T-helper 2 cell (primary cell): Measurements from ENCODE around the gene FAM20A.

Experiments used
- DNase-seq, 5 experiments: peaks; one replicate each; pipeline versions ENCODE4 v3.0.0 to v3.0.0-alpha.2; 2012 to 2022
- total RNA-seq, 2 donors: gene quantifications; one replicate each; lab custom pipeline; 2026; lab: John Stamatoyannopoulos, UW

Gene FAM20A
- total RNA-seq = 0 reads per million in 2 donors

DNA sequence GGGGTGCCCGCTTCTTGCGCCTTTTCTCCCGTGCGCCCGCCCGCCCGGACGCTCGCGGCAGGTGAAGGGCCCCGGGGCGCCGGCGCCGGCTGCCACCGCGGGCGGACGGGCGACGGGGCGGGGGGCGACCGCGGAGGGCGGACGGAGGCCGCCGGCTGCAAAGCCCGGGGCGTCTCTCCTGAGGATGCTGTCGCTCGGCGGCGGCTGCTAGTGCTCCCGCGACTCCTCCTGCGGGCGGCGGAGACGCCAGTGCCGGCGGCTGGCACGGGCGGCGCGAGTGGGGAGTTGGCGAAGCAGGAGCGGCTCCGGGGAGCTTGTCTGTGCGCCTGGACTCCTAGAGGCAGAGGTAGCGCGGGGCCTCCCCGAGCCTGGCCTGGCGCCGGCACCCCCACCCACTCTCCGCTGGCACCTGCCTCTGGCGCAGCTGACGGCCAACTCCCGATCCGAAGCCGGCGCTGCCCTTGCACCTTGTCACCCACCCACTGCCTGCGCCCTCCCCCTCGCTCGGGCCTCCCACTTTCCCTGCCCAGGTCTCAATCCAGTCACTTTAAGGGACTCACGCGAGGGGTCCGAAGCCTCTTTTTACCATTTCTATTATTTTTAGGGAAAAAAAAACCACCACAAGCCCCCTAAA is at the start of gene FAM20A:
FAM20A (minus strand) TSS at position 437 of the 634 bp plus-strand sequence. CDS start 701 bp downstream, outside the sequence.
- peak in 1 of 5 experiments; percentile 5 for DNase-seq

DNA sequence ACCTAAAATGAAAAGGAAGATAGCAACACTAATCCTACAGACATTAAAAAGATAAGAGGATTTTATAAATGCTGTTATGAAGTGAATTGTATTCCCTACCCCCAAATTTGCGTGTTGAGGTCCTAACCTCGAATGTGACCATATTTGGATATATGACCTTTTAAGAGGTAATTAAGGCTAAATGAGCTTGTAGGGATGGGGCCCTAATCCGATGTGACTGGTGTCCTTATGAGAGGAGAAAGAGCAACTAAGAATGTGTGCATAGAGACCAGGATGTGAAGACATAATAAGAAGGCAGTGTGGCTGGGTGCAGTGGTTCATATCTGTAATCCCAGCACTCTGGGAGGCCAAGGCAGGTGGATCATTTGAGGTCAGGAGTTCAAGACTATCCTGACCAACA is 48.2 kb upstream of the FAM20A start:
- DNase-seq = no peak

DNA sequence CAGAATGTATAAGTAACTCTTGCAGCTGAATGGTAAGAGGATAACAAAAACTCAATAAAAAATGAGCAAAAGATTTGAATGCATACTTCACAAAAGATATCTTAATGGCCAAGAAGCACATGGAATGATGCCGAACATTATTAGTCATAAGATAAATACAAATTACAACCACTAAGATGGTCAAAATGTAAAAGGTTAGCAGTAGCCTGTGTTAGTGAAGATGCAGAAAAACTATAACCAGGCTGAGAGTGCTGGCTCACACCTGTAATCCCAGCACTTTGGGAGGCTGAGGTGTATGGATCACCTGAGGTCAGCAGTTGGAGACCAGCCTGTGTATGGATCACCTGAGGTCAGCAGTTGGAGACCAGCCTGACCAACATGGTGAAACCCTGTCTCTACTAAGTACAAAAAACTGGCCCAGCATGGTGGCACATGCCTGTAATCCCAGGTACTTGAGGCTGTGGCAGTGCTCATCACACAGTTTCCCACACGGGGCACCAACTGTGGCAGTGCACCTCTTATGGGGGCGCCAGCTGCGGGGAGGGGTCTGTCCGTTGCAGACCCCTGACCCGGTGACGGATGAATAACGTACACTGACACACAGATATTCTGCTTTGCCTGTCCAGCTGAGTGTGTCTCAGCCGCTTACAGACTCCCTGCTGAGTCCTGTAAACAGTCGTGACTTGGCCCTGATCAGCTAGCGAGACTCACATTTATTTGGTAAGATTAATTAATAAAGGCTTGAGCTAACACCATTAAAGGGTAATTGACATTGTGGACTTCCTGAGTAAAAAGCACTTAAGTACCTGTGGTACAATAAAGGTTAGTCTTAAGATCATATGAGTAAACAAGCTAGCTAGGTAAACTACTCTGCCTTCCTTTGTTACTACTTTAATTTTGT is 45.7 kb upstream of the FAM20A start:
- no peak for DNase-seq

DNA sequence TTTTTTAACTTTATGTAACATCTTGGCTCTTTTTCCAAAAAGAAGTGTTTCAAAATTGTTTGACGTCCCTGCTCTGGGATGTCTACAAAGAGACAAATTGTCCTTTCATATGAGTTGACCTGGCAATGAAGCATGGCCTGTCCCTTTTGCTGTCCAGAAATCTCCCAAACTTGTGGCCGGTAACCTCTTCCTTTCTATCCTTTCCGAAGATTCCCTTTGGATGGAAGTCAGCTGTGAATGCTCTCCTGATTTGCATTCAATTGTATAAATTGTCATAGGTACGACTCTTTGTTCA is 40.9 kb upstream of the FAM20A start:
- no peak for DNase-seq

DNA sequence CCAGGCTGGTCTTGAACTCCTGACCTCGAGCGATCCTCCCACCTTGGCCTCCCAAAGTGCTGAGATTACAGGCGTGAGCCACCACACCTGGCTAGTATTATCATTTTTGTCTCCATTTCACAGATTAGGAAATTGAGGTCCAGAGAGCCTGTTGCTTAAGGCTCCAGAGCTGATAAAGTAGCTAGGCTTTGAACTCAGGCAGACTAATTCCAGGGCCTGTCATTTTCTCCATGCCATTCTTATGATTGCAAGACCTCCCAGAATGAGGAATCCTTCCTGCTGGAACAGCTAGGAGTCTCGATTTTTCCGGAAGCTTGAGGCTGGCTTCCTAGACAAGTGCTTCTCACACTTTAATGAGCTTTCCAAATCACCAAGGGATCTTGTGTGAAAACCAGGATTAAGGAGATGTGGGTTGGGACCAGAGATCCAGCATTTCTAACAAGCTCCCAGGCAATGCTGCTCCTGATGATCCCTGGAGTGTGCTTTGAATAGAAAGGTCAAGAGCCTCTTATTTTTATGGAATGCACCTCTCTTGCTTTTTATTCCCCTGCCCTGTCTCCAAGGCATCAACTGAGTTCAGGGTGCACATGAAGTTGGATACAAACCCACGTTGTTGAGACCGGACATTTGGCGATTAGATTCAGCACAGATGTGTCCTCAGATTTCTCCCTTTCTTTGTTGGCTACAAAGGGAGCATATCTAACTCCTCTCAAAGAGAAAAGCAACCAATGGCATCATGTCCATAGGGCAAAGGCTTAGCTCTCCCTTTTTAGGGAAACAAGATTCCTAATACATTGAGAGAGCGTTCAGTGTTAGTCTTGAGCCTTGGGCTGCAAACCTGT is 40.3 kb upstream of the FAM20A start:
- DNase-seq = no peak

DNA sequence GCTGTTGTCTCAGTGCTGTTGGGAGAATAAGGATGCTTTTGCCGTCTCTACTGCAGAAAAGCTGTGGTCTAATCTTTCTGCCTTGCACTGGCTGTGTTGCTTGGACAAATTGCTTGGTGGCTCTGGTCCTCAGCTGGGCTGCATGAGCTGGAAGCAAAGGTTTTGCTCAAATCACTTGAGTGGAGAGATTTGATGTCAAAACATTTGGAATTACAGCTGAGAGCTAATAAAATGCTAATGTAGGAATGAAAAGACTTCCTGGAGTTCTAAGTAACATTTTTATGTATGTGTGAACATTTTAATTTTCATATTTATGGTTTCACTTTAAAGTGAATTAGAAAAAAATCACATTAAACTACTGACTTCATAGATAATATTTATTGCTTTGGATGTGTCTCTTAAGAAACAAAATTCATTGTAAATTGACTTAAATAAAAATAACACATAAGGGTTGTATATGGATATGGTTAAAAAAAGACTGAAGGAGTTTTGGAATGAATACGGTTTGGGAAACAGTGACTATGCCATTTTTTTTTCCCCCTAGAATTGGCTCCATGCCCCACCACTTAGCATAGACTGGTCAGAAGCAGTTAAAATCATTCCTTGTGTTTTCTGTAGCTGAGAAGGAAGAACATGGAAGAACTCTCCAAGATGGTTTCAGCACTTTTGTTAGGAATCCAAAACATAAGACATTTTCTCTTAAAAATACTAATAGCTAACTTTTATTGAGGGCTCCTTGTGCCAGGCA is 39.2 kb upstream of the FAM20A start:
- no peak for DNase-seq

DNA sequence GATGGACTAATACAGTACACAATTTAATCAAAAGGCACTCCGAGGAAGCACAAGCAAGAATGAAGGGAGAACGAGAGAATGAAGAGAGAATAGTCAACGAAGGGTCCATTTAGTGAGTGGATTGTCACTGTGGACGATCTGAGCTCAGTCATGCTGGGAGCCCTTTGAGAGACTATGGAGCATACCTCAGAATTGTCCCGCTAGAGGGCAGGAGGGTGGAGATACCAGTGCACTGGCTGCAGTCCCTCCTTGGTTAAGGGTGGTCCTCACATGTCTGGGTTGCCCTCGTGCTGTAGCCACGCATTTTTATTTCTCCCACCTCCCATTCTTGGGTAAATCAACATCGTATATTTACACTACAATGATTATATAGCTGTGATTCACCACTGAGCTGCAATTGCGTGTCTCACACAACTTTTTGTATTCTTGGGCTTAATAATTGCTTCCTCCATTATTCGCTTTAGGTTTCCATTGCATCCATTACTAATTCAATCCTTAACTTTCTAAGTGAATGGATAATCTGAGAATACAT is 33.2 kb upstream of the FAM20A start:
- no peak for DNase-seq

DNA sequence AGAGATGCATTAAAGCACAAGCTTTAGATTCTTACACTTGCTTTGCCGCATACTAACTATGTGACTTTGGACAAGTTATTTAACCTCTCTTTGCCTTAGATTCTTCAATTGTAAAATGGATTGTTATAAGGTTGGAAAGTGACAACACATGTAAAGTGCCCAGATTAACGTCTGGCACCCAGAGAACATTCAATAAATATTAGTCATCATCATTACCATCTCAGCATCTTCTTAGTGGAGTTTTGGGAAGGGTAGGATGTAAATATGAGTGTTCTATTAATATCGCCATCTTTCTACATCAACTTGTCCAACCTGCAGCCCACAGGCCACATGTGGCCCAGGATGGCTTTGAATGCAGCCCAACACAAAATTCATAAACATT is 27.4 kb upstream of the FAM20A start:
- no peak for DNase-seq

DNA sequence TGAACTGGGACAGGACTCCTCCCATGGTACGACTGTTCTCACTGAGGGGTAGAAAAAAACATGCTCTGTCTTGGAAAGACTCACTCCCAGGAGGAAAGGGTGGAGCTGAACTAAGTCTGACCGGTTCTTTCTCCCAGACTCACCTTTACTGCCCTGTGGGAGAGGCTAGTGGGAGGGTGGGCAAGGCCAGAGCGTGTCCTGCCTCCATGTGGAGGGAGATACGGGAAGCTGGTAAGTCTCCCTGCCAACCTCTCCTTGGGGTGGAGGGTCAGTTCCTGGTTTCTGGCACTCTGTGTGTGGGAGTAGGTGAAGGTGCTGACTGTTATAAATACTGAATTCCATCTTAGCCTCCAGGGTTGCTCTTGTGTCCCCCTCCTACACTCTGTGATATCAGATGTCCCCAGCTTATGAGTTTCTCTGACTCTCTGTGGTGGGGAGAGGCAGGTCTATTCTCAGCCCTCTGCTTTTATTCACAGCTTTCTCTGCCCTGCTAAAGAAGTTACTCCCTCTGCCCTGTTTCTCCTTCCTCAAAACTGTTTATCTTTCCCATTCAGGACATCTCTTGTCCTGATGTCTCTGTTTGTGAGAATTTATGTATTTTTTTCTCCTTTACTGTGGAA is 26.9 kb upstream of the FAM20A start:
- DNase-seq = no peak

DNA sequence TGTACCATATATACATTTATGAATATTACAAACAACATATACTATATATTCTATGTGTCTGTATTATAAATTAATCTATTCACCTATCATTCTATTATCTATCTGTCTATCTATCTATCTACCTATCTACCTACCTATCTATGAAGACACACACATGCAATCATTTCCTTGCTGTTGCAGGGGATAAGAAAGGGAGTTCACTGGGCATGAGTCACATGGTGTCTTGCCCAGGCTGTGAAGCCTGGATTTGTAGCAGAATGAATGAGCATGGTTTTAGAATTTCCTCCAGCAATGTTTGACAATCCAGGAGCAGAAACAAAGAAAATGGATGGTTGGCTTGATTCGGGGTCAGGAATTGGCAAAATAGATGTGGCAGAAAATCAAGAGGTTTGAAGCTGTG is 23.2 kb upstream of the FAM20A start:
- DNase-seq = no peak

DNA sequence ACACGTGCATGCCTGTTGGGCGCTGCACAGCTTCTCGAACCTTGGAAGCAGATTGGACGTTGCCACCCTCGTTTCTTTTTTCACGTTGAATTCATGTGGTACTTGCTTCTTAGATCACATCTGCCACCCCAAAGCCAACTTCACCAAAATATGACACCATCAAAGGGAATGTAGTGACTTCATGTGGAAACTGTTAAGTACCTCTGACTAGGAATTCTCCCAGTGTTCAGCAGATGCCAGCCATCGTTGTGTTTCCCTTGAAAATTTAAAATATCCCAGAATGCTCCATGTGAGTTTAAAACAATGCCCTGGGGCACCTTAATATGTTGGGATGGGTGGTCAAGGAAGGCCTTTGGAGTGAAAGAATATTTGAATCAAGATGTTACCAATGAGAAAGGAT is 22.6 kb upstream of the FAM20A start:
- DNase-seq = no peak

DNA sequence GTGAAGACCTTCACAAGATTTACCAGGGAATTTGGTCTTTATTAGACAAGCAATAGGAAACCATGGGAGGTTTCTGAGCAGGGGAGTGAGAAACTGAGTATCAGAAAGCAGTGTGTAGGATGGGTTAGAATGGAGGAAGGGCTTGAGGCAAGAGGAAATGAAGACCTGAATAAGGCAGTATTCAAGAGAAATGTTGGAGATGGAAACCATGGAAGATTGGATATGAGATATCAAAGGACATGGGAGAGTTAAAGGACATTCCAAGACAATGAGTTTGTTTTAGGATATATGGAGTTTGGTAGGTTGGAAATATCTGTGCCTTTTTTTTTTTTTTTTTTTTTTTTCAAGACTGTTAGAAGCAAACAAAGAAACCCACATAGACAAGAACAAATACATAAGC is 21.3 kb upstream of the FAM20A start:
- no peak for DNase-seq

DNA sequence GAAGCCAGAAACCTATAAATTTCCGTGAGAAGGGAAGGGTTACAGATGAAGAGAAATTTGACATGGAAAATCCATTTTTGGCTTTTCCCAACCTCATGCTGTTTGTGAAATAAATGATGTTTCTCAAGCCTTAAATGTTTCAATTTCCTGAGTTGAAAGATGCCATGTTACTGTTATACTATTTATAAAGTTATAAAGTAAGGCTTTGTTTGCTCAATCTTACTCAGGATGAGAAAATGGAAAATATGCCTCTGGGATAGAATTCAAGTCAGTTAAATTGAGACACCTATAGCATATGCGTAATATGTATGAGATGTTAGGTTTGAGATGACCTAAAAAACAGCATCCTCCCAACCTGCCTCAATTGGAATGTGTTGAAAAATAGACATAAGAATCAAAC is 19.9 kb upstream of the FAM20A start:
- DNase-seq = no peak

DNA sequence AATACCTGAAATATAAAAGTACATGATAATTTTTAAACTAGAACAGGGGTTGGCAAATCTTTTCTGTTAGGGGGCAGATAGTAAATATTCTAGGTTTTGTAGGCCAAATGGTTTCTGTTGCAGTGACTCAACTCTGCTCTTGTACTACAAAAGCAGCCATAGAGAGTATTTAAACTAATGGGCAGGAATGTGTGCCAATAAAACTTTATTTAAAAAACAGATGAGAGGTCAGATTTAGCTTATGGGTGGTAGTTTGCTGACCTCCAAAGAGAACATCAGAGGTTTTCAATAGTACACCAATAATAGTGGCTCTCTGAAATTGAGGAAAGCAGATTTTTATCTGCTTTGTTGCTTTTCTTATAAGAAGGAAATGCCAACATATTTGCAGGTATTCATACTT is 15.2 kb upstream of the FAM20A start:
- no peak for DNase-seq

DNA sequence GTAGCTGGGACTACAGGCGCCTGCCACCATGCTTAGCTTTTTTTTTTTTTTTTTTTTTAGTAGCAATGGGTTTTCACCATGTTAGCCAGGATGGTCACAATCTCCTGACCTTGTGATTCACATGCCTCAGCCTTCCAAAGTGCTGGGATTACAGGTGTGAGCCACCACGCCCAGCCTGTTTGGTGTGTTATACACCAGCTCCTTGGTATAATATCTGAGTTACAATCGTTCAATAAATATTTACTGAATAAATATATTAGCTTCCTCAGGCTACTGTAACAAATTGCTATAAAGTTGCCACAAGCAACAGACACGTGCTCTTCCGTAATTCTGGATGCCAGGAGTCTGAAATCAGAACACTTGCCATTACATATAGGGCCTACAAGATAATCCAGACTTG is 13.6 kb upstream of the FAM20A start:
- no peak for DNase-seq

DNA sequence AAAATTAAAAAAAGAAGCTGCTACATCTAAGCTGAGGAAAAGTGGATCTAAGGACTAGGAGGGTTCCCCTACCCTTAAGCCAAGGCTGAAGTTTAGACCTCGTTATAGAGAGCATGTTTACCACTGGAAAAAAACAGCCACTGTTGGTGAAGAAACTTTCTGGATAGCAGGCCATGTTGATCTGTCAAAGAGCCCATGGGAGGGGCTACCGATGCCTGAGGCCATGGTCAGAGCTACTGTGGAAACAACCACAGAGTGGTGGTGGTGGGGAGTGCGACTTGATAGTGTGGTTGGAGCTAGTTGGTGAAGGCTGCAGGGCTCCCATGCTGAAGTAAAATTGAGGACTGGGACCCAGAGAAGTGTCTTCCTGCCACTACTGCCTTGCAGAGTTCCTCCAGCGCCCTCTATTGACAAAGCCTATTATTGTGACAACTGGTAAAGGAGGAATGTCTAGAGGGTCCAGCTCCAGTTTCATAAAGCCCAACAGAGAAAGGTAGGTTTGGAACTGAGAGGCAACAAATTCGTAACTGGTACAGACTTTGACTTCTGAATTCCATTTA is 12.7 kb upstream of the FAM20A start:
- peak in 1 of 5 experiments; percentile 49 for DNase-seq

DNA sequence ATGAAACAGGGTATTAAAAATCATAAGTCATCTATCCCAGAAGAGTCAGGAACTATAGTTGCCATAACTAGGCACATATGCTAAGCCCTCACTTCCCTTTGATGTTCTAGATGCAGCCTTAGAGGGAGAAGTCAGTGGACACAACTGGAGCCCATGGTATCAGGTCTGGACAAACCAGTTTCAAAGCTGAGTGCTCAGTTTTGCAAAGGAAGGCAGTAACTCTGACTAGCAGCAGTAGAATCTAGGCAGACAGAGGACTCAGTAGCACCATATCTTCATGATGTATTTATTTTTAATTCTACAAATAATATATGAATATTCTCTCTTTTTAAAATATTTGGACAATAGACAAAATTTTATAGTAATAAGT is 11.7 kb upstream of the FAM20A start:
- DNase-seq = no peak

DNA sequence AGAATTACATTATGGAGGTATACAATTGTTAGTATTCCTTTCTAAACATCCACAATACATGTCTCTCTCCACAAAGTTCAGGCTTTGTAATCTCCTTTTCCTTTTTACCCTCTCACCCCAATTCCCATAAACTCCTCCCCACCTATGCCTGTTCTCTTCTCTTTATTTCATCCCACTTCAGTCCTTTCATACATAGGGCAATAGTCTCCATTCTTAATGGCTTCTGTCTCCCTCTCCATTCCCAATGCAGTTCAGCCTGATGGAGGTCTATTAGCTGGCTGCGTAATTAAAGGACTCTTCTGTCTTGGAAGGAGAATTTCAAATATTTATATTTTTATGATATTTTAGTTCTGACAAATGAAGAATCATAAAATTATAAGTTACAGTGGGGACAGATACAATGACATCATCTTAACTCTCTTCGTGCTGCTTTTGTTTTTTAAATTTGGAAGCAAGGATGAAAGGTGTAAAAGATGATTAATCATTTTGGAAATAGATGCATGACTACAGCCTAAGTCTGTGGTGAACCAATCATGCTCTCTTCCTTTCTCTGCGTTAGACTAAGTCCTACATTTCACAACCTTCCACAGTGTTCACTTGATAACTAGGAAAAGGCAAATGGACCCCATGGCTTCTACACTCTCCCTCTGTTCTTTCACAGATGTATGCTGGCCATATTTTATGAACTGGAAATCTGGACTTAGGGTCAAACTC is 11.2 kb upstream of the FAM20A start:
- no peak for DNase-seq

DNA sequence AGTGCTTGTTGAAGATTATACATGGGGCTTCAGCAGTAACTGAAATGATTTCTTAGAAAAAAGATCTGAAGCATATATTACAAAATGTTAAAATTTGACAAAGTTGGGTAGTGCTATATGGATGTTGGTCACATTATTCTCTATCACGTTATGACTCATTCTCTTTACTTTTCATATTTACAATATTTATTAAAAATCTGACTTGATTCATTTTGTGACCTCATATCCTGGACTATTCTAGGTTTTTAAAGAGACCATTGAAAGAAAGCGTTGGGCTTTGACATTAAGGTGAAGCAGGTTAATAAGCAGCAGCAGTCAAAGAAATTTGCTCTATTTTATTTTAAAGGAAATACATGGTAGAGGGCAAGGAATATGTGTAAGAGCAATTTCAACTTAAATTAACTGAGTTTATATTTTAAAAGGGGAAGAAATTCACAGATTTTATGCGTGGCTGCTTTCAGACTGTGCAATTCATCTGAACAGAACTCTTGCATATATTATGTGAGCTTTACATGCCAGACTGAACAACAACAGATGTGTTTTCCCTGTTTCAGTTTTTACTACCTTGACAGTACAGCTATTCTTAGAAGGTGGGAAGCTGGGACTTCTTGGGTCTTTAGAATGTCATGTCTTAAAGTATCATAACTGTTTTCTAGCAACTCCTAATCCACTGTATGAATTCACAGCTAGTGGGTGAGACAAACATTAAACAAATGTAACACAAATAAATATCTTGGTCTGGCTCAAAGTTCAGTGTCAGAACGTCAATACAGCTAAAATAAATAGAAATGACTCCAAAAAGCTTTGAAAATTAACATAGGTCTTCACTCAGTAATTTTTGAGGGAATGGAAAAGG is 10.4 kb upstream of the FAM20A start:
- no peak for DNase-seq

DNA sequence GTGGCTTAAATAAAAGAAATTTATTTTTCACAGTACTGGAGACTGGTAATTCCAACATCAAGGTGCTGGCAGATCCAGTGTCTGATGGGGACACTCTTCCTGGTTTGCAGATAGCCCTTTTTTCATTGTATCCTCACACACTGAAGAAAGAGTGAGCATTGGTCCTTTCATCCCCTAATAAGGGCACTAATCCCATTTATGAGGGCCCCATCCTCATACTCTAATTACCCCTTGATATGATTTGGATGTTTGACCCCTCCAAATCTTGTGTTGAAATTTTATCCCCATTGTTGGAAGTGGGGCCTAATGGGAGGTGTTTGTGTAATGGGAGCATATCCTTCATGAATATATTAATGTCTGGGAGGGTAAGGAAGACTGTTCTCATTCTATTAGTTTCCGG is 9.4 kb upstream of the FAM20A start:
- no peak for DNase-seq
